ENCODE results near the gene GIPC1. TPM values are rescaled to one million over a fixed set of nuclear protein-coding genes. Genes with fewer than 3 reads are reported as not detected.

Gene GIPC1
- total RNA-seq, 2 donors from 2014 or later: 34.8 to 38.6 TPM

DNA sequence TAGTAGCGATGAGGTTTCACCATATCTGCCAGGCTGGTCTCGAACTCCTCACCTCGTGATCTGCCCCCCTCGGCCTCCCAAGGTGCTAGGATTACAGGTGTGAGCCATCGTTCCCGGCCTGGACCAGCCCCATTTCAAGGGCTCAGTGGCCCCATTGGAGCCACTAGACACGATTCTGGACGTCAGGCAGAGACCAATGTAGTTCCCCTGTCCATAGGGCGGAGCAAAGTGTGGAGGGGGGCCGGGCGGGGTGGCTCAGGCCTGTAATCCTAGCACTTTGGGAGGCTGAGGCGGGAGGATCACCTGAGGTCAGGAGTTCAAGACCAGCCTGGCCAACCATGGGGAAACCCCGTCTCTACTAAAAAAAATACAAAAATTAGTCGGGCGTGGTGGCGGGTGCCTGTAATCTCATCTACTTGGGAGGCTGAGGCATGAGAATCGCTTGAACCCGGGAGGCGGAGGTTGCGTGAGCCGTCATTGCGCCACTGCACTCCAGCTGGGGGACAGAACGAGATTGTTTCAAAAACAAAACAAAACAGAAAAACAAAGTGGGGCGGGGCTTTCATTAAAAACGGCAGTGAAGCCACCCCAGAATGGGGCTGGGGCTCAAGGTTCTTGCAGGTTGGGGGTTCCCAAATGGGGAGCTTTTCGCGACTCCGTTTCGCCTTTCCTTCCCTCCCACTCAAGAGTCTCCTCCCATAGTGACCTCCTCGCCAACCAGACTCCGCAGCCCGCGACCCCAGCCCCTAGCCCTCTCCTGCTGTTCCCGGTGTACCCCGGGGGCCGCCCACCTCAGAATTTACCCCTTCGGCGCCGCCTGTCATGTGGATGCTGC lies 32.7 kb upstream of the GIPC1 start:
- H3K9me3 ChIP-seq (ENCODE audit: control insufficient read depth, low read length, poor library complexity, severe bottlenecking): no peaks in the 10 kb centered on the region
- H3K4me1 Mint-ChIP-seq: peaks cover 19% of the 10 kb centered on the region
- DNase-seq (no peak), ATAC-seq (peak; percentile 50)
- no peaks in the 10 kb centered on the region for H3K27me3 Mint-ChIP-seq
- no peaks in the 10 kb centered on the region for H3K36me3 Mint-ChIP-seq (ENCODE audit: low read depth)
- peak overlapping the region; percentile 97 for H3K4me3 Mint-ChIP-seq
- peak overlapping the region; percentile 96 for H3K27ac Mint-ChIP-seq

DNA sequence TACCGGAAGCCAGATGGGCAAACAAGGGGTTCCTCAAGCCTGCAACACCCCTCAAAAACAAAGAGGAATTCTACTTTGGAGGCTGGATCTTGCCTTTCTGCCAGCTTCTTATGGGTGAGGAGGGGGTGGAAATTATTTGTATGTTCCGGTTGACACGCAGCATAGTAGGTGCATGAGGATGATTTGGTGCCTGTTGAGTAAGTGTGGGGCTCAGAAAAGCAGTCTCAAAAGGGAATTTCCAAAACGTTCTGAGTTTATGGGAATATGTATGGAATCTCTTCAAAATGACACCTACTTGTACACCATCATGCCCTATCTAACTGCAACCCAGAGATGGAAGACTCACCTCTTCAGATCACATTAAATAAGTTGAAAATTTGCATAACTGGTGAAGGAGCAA lies 30.5 kb upstream of the GIPC1 start:
- H3K27ac Mint-ChIP-seq: peak overlapping the region; percentile 99
- no peaks in the 10 kb centered on the region for H3K27me3 Mint-ChIP-seq
- no peaks in the 10 kb centered on the region for H3K9me3 ChIP-seq (ENCODE audit: control insufficient read depth, low read length, poor library complexity, severe bottlenecking)
- H3K4me3 Mint-ChIP-seq: no peak overlapping the region
- no peak for DNase-seq
- no peak for ATAC-seq
- H3K36me3 Mint-ChIP-seq (ENCODE audit: low read depth): no peaks in the 10 kb centered on the region
- H3K4me1 Mint-ChIP-seq: peaks cover 36% of the 10 kb centered on the region

DNA sequence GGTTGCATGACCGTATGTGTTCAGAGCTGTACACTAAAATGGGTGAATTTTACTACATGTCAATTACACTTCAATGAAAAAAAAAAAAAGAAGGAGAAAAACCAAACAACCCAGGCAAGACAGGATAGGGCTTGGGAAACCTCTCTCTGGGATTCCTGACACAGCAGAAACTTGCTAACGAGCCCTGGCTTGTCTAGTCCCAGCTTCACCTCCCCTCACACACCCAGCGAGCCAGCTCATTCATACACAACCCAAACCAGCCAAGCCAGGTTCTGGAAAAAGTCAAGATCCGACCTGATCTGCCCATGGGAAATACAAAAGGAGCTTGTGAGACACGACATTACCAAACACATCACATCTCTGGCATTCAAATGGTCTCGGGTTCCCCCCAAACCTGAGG lies 29.8 kb upstream of the GIPC1 start:
- H3K27me3 Mint-ChIP-seq: no peaks in the 10 kb centered on the region
- peaks cover 33% of the 10 kb centered on the region for H3K4me1 Mint-ChIP-seq
- DNase-seq (no peak), ATAC-seq (no peak)
- peak overlapping the region; percentile 19 for H3K4me3 Mint-ChIP-seq
- no peaks in the 10 kb centered on the region for H3K36me3 Mint-ChIP-seq (ENCODE audit: low read depth)
- H3K9me3 ChIP-seq (ENCODE audit: control insufficient read depth, low read length, poor library complexity, severe bottlenecking): no peaks in the 10 kb centered on the region
- peak overlapping the region; percentile 99 for H3K27ac Mint-ChIP-seq

- Mint-ChIP-seq H3K4me3 (no peak overlapping the region), H3K27me3 (no peaks in the 10 kb centered on the region), H3K4me1 (peaks cover 50% of the 10 kb centered on the region), H3K36me3 (ENCODE audit: low read depth) (peaks cover 4% of the 10 kb centered on the region), H3K27ac (peak overlapping the region; percentile 99)
- no peak for DNase-seq
- no peak for ATAC-seq
- no peaks in the 10 kb centered on the region for H3K9me3 ChIP-seq (ENCODE audit: control insufficient read depth, low read length, poor library complexity, severe bottlenecking)
Observed at GRCh38 chr19:14520543-14520942, 24.6 kb upstream of the GIPC1 start.

DNA sequence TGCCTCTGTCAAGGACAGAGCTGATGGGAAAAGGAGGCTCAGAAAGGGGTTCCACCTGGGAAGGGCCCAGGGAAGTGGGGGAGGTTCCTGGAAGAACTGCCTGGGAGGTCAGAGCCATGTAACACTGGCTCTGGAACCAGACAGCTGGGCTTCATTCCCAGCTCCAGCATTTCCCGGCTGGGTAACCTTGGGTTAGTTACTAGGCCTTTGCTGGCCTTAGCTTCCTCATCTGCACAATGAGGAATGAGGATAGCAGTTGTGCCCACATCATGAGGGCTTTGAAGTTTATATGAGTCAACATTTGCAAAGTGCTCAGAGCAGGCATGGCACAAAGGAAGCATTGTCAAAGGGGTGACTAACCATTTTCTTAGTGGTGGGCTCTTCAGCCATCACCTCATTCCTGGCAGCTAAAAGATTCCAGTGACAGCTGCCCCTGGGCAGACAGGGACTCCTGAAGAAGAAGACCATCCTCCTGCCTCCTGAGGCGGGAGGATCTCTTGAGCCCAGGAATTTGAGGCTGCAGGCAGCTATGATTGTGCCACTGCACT lies 24.0 kb upstream of the GIPC1 start:
- Mint-ChIP-seq H3K27ac (peak overlapping the region; percentile 99), H3K36me3 (ENCODE audit: low read depth) (peaks cover 8% of the 10 kb centered on the region), H3K4me1 (peaks cover 54% of the 10 kb centered on the region), H3K4me3 (peak overlapping the region; percentile 78), H3K27me3 (no peaks in the 10 kb centered on the region)
- no peak for DNase-seq
- no peaks in the 10 kb centered on the region for H3K9me3 ChIP-seq (ENCODE audit: control insufficient read depth, low read length, poor library complexity, severe bottlenecking)
- ATAC-seq: no peak

DNA sequence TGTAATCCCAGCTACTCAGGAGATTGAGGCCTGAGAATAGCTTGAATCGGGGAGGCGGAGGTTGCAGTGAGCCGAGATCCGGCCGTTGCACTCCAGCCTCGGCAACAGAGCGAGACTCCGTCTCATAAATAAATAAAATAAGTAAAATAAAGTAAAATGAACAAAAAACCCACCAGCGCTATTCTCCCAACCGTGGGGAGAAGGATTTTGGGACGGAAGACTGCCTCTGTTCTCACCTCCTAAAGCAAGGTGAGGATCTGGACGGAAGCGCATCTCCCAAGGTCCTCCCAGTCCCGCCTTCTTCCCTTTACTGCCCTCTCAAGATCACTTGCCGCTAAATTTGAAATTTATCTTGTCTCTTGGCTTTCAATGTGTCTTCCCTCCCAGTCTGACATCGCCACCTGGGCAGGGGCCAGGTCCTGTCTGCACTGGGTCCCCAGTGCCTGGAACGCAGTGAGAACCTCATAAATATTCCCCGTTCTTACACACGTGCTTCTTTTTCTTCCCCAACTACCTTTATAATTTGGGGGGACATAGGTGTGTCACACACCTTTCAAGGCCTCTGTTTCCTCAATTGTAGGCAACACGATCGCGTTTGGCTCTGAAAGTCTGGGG lies 23.4 kb upstream of the GIPC1 start:
- no peak for DNase-seq
- Mint-ChIP-seq H3K27ac (peak overlapping the region; percentile 99), H3K27me3 (no peaks in the 10 kb centered on the region), H3K36me3 (ENCODE audit: low read depth) (peaks cover 8% of the 10 kb centered on the region), H3K4me1 (peaks cover 58% of the 10 kb centered on the region), H3K4me3 (peak overlapping the region; percentile 94)
- no peak for ATAC-seq
- H3K9me3 ChIP-seq (ENCODE audit: control insufficient read depth, low read length, poor library complexity, severe bottlenecking): no peaks in the 10 kb centered on the region

DNA sequence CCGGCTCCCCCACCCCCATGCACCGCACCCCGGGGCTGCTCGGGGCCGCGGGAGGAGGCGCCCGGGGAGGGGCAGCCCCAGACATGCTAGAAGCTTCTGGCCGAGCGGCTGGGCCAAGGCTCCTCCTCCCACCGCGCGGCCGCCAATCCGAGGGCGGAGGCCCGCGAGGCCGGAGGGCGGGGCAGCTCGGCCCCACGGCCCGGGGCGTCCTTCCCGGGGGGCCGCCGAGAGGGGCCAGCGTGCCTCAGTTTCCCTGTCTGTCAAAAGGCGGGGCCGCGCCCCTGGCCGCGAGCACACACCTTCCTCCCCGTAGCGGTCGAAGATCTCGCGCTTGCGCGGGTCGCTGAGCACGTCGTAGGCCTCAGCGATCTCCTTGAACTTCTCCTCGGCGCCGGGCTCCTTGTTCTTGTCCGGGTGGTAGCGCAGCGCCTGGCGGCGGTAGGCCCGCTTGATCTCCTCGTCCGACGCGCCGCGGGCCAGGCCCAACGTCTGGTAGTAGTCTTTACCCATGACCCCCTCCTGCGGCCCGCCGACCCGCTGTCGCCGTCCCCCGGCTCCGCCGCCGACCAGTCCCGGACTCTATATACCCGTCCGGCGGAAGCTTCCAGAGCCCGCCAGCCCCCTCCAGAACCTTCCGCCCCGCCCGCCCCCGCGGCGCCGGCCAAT lies 22.0 kb upstream of the GIPC1 start, which contains the start of gene DNAJB1:
Gene DNAJB1, minus strand, starts transcription at position 558 of the 666 bp plus-strand sequence. Its CDS starts 48 bp downstream, at position 510.
- H3K36me3 Mint-ChIP-seq (ENCODE audit: low read depth): peaks cover 8% of the 10 kb centered on the region
- H3K4me1 Mint-ChIP-seq: peaks cover 53% of the 10 kb centered on the region
- peak within 1 kb of the TSS; percentile 99 for H3K27ac Mint-ChIP-seq
- DNase-seq: peak; percentile 52 to 58 (median 56)
- H3K9me3 ChIP-seq (ENCODE audit: control insufficient read depth, low read length, poor library complexity, severe bottlenecking): no peaks in the 10 kb centered on the region
- H3K4me3 Mint-ChIP-seq: peak within 1 kb of the TSS; percentile 94
- peak; percentile 56 for ATAC-seq
- no peaks in the 10 kb centered on the region for H3K27me3 Mint-ChIP-seq

DNA sequence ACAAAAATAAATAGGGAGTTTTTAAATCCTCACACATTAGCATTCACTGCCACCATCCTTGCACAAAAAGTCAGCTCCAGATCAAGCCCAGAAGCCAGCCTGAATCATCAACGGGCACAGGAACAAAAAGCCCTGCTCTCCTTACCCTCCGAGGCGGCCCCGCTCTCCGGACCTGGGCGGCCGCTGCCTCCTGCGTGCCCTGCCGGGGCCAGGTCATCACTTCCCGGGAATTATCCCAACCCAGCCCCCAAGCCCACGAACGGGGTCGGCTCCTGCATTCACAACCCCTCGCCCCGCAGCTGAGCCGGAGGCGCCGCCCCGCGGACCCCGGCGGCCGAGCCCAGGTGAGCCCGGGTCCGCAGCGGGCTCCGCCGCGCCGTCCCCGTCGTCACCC lies 21.5 kb upstream of the GIPC1 start:
- H3K9me3 ChIP-seq (ENCODE audit: control insufficient read depth, low read length, poor library complexity, severe bottlenecking): no peaks in the 10 kb centered on the region
- no peak for DNase-seq
- no peak for ATAC-seq
- no peaks in the 10 kb centered on the region for H3K27me3 Mint-ChIP-seq
- peak overlapping the region; percentile 99 for H3K27ac Mint-ChIP-seq
- H3K4me3 Mint-ChIP-seq: peak overlapping the region; percentile 94
- peaks cover 8% of the 10 kb centered on the region for H3K36me3 Mint-ChIP-seq (ENCODE audit: low read depth)
- peaks cover 48% of the 10 kb centered on the region for H3K4me1 Mint-ChIP-seq

- no peak for DNase-seq
Observed at GRCh38 chr19:14516746-14517438, 21.0 kb upstream of the GIPC1 start.

GRCh38 chr19:14516048-14516534 lies 20.2 kb upstream of the GIPC1 start:
- peak overlapping the region; percentile 99 for H3K27ac Mint-ChIP-seq
- H3K9me3 ChIP-seq (ENCODE audit: control insufficient read depth, low read length, poor library complexity, severe bottlenecking): no peaks in the 10 kb centered on the region
- H3K4me3 Mint-ChIP-seq: peak overlapping the region; percentile 94
- peaks cover 36% of the 10 kb centered on the region for H3K4me1 Mint-ChIP-seq
- ATAC-seq (no peak), DNase-seq (no peak)
- no peaks in the 10 kb centered on the region for H3K27me3 Mint-ChIP-seq
- peaks cover 8% of the 10 kb centered on the region for H3K36me3 Mint-ChIP-seq (ENCODE audit: low read depth)

More at GRCh38 chr19:14516746-14517438, 21.0 kb upstream of the GIPC1 start:
- no peaks in the 10 kb centered on the region for H3K9me3 ChIP-seq (ENCODE audit: control insufficient read depth, low read length, poor library complexity, severe bottlenecking)
- peak overlapping the region; percentile 99 for H3K27ac Mint-ChIP-seq
- peak overlapping the region; percentile 94 for H3K4me3 Mint-ChIP-seq
- H3K36me3 Mint-ChIP-seq (ENCODE audit: low read depth): peaks cover 8% of the 10 kb centered on the region
- peaks cover 42% of the 10 kb centered on the region for H3K4me1 Mint-ChIP-seq
- no peaks in the 10 kb centered on the region for H3K27me3 Mint-ChIP-seq
- ATAC-seq: no peak

- Mint-ChIP-seq H3K4me1 (peaks cover 36% of the 10 kb centered on the region), H3K4me3 (peak overlapping the region; percentile 94), H3K36me3 (ENCODE audit: low read depth) (peaks cover 8% of the 10 kb centered on the region), H3K27ac (peak overlapping the region; percentile 99), H3K27me3 (no peaks in the 10 kb centered on the region)
- ATAC-seq (no peak), DNase-seq (no peak)
- no peaks in the 10 kb centered on the region for H3K9me3 ChIP-seq (ENCODE audit: control insufficient read depth, low read length, poor library complexity, severe bottlenecking)
Observed at GRCh38 chr19:14515501-14516047, 19.6 kb upstream of the GIPC1 start.

GRCh38 chr19:14514215-14514863 lies 18.4 kb upstream of the GIPC1 start:
- DNase-seq (no peak), ATAC-seq (no peak)
- H3K4me1 Mint-ChIP-seq: peaks cover 34% of the 10 kb centered on the region
- no peaks in the 10 kb centered on the region for H3K27me3 Mint-ChIP-seq
- no peaks in the 10 kb centered on the region for H3K9me3 ChIP-seq (ENCODE audit: control insufficient read depth, low read length, poor library complexity, severe bottlenecking)
- peak overlapping the region; percentile 99 for H3K27ac Mint-ChIP-seq
- H3K4me3 Mint-ChIP-seq: peak overlapping the region; percentile 94
- H3K36me3 Mint-ChIP-seq (ENCODE audit: low read depth): peaks cover 8% of the 10 kb centered on the region

All from T-helper 17 cell (primary cell).